Fibroblast of lung (primary cell): ENCODE data around the gene KIF20B.

Source experiments
- CTCF ChIP-seq, 2 donors: IDR thresholded peaks in 1 of 2; conservative IDR thresholded peaks in 1 of 2; 1 replicate in 1 of 2; 2 replicates in 1 of 2; pipeline ENCODE4 v1.5.1; 2011 to 2012; ENCODE audit warnings: low read length in 2 of 2, control low read depth in 1 of 2, inconsistent platforms in 1 of 2, low read depth in 1 of 2, mild to moderate bottlenecking in 1 of 2
- EZH2 ChIP-seq: IDR thresholded peaks from 2 replicates; pipeline ENCODE4 v1.5.1; 2012; ENCODE audit warnings: low read length, control low read depth, mild to moderate bottlenecking; ENCODE audit errors: missing control alignments

- TF ChIP-seq CTCF (conservative IDR thresholded peaks at IDR 0.05 in 1 of 2, IDR thresholded peaks at IDR 0.05 in 1 of 2; ENCODE audit: low read depth in 1 of 2, low read length in 2 of 2) = no peak
- no peak for TF ChIP-seq EZH2
Measured at GRCh38 chr10:89664203-89664602, 37.2 kb upstream of the KIF20B start.
